WTC11 (cell line): ENCODE data around the gene TTLL9. TPM values are rescaled to one million over a fixed set of nuclear protein-coding genes. Genes with fewer than 3 reads are reported as not detected.
A peak's percentile ranks its signal among the peaks of the same experiment; 100 is the strongest.
"Not testable (repeated sequence)": the region's sequence is repeated elsewhere in the genome, so short reads cannot be mapped to it uniquely, and the experiment has no call there.

ENCODE experiments used
- ATAC-seq: fragments of 200-7000 bp; cut with Tn5 transposase; 2 replicates; pipeline ENCODE4 v1.10.0; 2021; ENCODE audit warnings: mild to moderate bottlenecking, moderate library complexity
- CTCF ChIA-PET: fragments of 300-600 bp; sonication (Branson Sonifier 250); formaldehyde crosslinking; loops from one replicate; lab custom pipeline; 2021; ENCODE audit warnings: antibody characterized with exemption; lab: Charles Lee
- POLR2A ChIA-PET: fragments of 350-600 bp; sonication (Branson Sonifier 250); formaldehyde crosslinking; loops from one replicate; lab custom pipeline; 2021; ENCODE audit warnings: antibody characterized with exemption; lab: Charles Lee
- DNase-seq: peaks from one replicate; pipeline ENCODE4 v3.0.0; 2021; ENCODE audit warnings: low spot score
- H3K27ac Mint-ChIP-seq: 2 replicates; pipeline ENCODE4 v1.8.0; 2021; ENCODE audit warnings: mixed read lengths
- H3K27me3 Mint-ChIP-seq: 2 replicates; pipeline ENCODE4 v1.8.0; 2021; ENCODE audit warnings: low read depth, mild to moderate bottlenecking, moderate library complexity, mixed read lengths
- H3K36me3 Mint-ChIP-seq: 2 replicates; pipeline ENCODE4 v1.8.0; 2021; ENCODE audit warnings: mixed read lengths
- H3K4me1 Mint-ChIP-seq: 2 replicates; pipeline ENCODE4 v1.8.0; 2022; ENCODE audit warnings: mixed read lengths
- H3K4me3 Mint-ChIP-seq: 2 replicates; pipeline ENCODE4 v1.8.0; 2021; ENCODE audit warnings: mild to moderate bottlenecking, moderate library complexity, mixed read lengths
- H3K9me3 Mint-ChIP-seq: 2 replicates; pipeline ENCODE4 v1.8.0; 2021; ENCODE audit warnings: mixed read lengths
- EMX1 ChIP-seq: fragments of 250-450 bp; sonication (Bioruptor Pico); IDR thresholded peaks from 2 replicates; pipeline ENCODE4 v1.8.0; 2021; ENCODE audit warnings: mild to moderate bottlenecking
- IRF2 ChIP-seq: sonication (generic); formaldehyde crosslinking; IDR thresholded peaks from 2 replicates; pipeline ENCODE4 v1.8.0; 2022; ENCODE audit warnings: low read depth, missing genetic modification reagents, borderline replicate concordance
- JUN ChIP-seq: sonication (generic); formaldehyde crosslinking; IDR thresholded peaks from 2 replicates; pipeline ENCODE4 v1.8.0; 2023; ENCODE audit warnings: mild to moderate bottlenecking, missing genetic modification reagents
- KAT7 ChIP-seq: sonication (generic); formaldehyde crosslinking; IDR thresholded peaks from 2 replicates; pipeline ENCODE4 v1.8.1; 2023; ENCODE audit warnings: missing genetic modification reagents, mild to moderate bottlenecking, borderline replicate concordance
- OVOL2 ChIP-seq: fragments of 250-450 bp; sonication (Bioruptor Pico); IDR thresholded peaks from 2 replicates; pipeline ENCODE4 v1.9.0; 2021; ENCODE audit warnings: mild to moderate bottlenecking, borderline replicate concordance
- RORB ChIP-seq: fragments of 250-450 bp; sonication (Bioruptor Pico); IDR thresholded peaks from 2 replicates; pipeline ENCODE4 v1.9.0; 2021; ENCODE audit warnings: mild to moderate bottlenecking
- TEAD4 ChIP-seq: sonication (generic); formaldehyde crosslinking; IDR thresholded peaks from 2 replicates; pipeline ENCODE4 v1.8.0; 2022; ENCODE audit warnings: mild to moderate bottlenecking, missing genetic modification reagents
- ZNF219 ChIP-seq: sonication (generic); formaldehyde crosslinking; IDR thresholded peaks from 2 replicates; pipeline ENCODE4 v1.8.0; 2023; ENCODE audit warnings: missing genetic modification reagents, mild to moderate bottlenecking, borderline replicate concordance
- ZNF232 ChIP-seq: sonication (generic); formaldehyde crosslinking; IDR thresholded peaks from 2 replicates; pipeline ENCODE4 v1.8.0; 2022; ENCODE audit warnings: mild to moderate bottlenecking, missing genetic modification reagents
- total RNA-seq: library from RNA; stranded (reverse); gene quantifications from 3 replicates; pipeline ENCODE4 v1.2.3, GENCODE V29; 2021
- TF ChIP-seq, protein P1 (sequence below): sonication (generic); formaldehyde crosslinking; IDR thresholded peaks from 2 replicates; pipeline ENCODE4 v1.8.1; 2023; ENCODE audit warnings: mild to moderate bottlenecking, moderate library complexity, missing genetic modification reagents
- TF ChIP-seq, protein P2 (sequence below): sonication (generic); formaldehyde crosslinking; IDR thresholded peaks from 2 replicates; pipeline ENCODE4 v1.8.0; 2022; ENCODE audit warnings: mild to moderate bottlenecking, missing genetic modification reagents
- TF ChIP-seq, protein P3 (sequence below): sonication (generic); formaldehyde crosslinking; IDR thresholded peaks from 2 replicates; pipeline ENCODE4 v1.8.1; 2023; ENCODE audit warnings: mild to moderate bottlenecking, missing genetic modification reagents, moderate library complexity
- TF ChIP-seq, protein P4 (sequence below): sonication (generic); formaldehyde crosslinking; IDR thresholded peaks from 2 replicates; pipeline ENCODE4 v1.8.1; 2023; ENCODE audit warnings: mild to moderate bottlenecking, missing genetic modification reagents
- TF ChIP-seq, protein P5 (sequence below): fragments of 250-450 bp; sonication (Bioruptor Pico); conservative IDR thresholded peaks from 2 replicates; pipeline ENCODE4 v1.9.0; 2021; ENCODE audit warnings: mild to moderate bottlenecking
- TF ChIP-seq, protein P6 (sequence below): sonication (generic); formaldehyde crosslinking; IDR thresholded peaks from 2 replicates; pipeline ENCODE4 v1.8.1; 2022; ENCODE audit warnings: low read depth, missing genetic modification reagents, borderline replicate concordance

The TTLL9 gene
- total RNA-seq, 1 experiment from 2014 or later, result not detected

DNA sequence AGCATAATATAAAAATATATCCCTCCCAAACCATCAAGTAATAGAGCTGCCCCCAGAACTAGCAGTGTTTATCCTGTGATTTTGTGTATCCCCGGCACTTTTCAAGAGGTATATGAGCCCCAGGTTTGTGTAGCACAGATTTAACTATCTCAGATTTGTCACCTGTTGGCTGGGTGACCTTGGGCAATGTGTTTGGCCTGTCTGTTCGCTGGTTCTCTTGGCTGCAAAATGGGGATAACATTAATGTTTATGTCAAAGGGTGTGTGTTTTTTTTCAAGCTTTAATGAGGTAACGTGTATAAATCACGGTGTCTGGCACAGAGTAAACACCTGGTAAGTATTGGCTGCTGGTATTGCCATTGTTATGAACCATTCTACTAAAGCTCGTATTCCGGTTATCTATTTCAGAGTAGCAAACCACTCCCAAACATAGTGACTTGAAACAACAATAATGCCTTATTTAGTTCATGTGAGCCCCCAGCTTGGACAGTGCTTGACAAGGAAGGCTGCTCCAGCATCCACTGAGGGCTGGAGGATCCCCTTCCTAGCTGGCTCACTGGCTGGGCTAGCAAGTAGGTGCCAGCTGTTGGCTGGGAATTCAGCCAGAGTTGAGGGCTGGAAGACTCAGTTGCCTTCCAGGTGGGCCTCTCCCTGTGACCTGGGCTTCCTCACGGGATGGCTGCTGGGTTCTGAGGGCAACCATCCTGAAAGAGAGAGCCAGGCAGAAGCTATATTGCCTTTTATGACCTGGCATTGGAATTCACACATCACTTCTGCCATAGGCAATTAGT is 45.3 kb downstream of the TTLL9 start:
- Mint-ChIP-seq H3K4me1 (peaks cover 55% of the 10 kb centered on the region), H3K27ac (no peak overlapping the region), H3K9me3 (peaks cover 11% of the 10 kb centered on the region), H3K36me3 (0 out of 2 replicates have a peak, but pooled peaks cover 3% of the 10 kb centered on the region), H3K27me3 (peaks cover 6% of the 10 kb centered on the region), H3K4me3 (no peak overlapping the region)
- ATAC-seq, result no peak
- DNase-seq, result no peak
- CTCF ChIA-PET, result interaction anchor here (0.8 to 1.5 kb wide), 2 partner anchors 20 to 63 kb away, joined by 3 to 4 read pairs; no protein-coding TSS in a partner anchor
- TF ChIP-seq, protein P1, sequence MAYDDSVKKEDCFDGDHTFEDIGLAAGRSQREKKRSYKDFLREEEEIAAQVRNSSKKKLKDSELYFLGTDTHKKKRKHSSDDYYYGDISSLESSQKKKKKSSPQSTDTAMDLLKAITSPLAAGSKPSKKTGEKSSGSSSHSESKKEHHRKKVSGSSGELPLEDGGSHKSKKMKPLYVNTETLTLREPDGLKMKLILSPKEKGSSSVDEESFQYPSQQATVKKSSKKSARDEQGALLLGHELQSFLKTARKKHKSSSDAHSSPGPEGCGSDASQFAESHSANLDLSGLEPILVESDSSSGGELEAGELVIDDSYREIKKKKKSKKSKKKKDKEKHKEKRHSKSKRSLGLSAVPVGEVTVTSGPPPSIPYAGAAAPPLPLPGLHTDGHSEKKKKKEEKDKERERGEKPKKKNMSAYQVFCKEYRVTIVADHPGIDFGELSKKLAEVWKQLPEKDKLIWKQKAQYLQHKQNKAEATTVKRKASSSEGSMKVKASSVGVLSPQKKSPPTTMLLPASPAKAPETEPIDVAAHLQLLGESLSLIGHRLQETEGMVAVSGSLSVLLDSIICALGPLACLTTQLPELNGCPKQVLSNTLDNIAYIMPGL (CRISPR knock-in tag), result no peak
- TF ChIP-seq ZNF219 (CRISPR knock-in tag), result no peak
- POLR2A ChIA-PET, result no interaction called here

DNA sequence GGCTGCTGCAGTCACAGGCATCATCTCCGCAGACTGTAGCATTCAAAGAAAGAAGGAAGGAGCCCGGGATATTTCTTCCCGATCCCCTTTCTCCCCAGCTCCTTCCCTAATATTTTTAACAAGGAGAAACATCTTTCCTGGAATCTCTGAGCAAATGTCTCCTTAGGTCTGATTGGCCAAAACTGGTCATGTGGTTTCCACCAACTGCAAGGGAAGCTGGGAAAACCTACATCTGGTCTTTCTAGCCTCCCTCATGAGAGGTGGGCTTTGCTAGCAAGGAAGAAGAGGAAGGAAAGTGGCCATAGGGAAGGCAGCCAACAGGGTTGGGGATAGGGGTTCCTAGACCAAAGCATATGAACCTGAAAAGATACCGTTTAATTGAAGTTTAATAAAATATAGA is 46.3 kb downstream of the TTLL9 start:
- POLR2A ChIA-PET, result no interaction called here
- H3K9me3 Mint-ChIP-seq, result peaks cover 11% of the 10 kb centered on the region
- TF ChIP-seq KAT7, result no peak
- TF ChIP-seq, protein P2, sequence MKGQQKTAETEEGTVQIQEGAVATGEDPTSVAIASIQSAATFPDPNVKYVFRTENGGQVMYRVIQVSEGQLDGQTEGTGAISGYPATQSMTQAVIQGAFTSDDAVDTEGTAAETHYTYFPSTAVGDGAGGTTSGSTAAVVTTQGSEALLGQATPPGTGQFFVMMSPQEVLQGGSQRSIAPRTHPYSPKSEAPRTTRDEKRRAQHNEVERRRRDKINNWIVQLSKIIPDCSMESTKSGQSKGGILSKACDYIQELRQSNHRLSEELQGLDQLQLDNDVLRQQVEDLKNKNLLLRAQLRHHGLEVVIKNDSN (CRISPR knock-in tag), result 0 out of 2 replicates have a peak, but pooled peaks have one; percentile 8
- ATAC-seq (no peak), DNase-seq (no peak)
- H3K36me3 Mint-ChIP-seq, result 0 out of 2 replicates have a peak, but pooled peaks cover 3% of the 10 kb centered on the region
- peaks cover 6% of the 10 kb centered on the region for H3K27me3 Mint-ChIP-seq
- H3K27ac Mint-ChIP-seq, result no peak overlapping the region
- H3K4me3 Mint-ChIP-seq, result no peak overlapping the region
- peaks cover 48% of the 10 kb centered on the region for H3K4me1 Mint-ChIP-seq
- CTCF ChIA-PET, result interaction anchor here (1.1 to 1.5 kb wide), 2 partner anchors 19 to 64 kb away, joined by 3 read pairs; no protein-coding TSS in a partner anchor

DNA sequence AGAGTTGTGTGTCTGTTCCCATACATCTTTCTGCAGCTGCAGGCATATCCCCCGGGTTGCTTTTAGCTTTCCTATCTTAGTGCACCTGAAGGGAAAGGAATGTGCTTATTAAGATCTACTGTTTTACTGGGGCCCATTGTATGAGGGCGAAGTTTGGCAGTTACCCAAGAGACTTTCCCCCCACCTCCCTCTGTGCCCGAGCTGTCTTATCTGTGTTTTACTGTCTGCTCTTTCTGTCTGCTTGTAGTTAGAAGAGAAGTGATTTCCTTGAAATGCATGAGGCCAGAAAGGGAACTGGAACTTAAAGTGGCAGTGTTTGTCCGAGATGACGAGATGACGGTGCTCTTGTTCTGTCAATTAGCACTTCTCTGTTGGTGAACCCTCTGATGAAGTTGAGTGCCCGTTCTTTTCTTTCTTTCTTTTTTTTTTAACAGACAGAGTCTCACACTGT is 47.6 kb downstream of the TTLL9 start:
- POLR2A ChIA-PET, H3K36me3 Mint-ChIP-seq, H3K27me3 Mint-ChIP-seq, ATAC-seq, DNase-seq, H3K27ac Mint-ChIP-seq, H3K4me3 Mint-ChIP-seq: not testable (repeated sequence)
- Mint-ChIP-seq H3K9me3 (peaks cover 11% of the 10 kb centered on the region), H3K4me1 (peaks cover 38% of the 10 kb centered on the region)
- CTCF ChIA-PET, result interaction anchor here (3.0 kb wide), 2 partner anchors 17 to 66 kb away, joined by 18 read pairs; no protein-coding TSS in a partner anchor

DNA sequence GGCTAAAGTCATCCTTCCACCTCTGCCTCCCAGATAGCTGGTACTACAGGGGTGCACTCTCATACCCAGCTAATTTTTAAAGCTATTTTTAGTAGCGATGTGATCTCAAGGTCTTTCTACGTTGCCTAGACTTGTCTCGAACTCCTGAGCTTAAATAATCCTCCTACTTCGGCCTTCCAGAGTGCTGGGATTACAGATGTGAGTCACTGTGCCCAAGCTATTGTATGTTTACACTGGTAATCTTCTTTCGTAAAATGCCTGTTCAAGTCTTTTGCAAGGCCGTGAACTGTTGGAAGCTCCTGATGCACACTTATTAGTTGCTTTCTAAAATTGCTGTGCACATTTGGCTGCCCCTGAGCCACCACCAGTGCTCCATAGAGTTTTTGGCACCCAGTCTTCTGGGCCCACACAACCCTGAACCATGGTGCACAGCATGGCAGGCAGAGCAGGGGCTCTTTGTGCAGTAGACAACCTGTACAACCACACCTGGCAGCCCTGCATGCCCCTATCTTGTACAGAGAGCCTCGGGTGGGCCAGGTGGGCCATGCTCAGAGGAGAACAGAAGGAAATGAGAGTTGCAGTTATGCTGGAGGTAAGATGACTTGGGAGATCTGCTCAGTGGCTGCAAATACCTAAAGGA is 48.2 kb downstream of the TTLL9 start:
- Mint-ChIP-seq H3K4me3 (no peak overlapping the region), H3K36me3 (0 out of 2 replicates have a peak, but pooled peaks cover 3% of the 10 kb centered on the region), H3K27me3 (peaks cover 6% of the 10 kb centered on the region), H3K27ac (no peak overlapping the region), H3K4me1 (peaks cover 32% of the 10 kb centered on the region), H3K9me3 (peaks cover 11% of the 10 kb centered on the region)
- no peak for ATAC-seq
- POLR2A ChIA-PET, result no interaction called here
- CTCF ChIA-PET, result interaction anchor here (1.2 to 3.0 kb wide), 5 partner anchors 17 to 284 kb away, joined by 3 to 20 read pairs (median 18); partner anchors contain the start of gene PDRG1
- no peak for DNase-seq
- TF ChIP-seq EMX1 (CRISPR knock-in tag), result no peak
- no peak for TF ChIP-seq TEAD4 (CRISPR knock-in tag)
- TF ChIP-seq, protein P3, sequence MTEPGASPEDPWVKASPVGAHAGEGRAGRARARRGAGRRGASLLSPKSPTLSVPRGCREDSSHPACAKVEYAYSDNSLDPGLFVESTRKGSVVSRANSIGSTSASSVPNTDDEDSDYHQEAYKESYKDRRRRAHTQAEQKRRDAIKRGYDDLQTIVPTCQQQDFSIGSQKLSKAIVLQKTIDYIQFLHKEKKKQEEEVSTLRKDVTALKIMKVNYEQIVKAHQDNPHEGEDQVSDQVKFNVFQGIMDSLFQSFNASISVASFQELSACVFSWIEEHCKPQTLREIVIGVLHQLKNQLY (CRISPR knock-in tag), result no peak
- TF ChIP-seq, protein P4, sequence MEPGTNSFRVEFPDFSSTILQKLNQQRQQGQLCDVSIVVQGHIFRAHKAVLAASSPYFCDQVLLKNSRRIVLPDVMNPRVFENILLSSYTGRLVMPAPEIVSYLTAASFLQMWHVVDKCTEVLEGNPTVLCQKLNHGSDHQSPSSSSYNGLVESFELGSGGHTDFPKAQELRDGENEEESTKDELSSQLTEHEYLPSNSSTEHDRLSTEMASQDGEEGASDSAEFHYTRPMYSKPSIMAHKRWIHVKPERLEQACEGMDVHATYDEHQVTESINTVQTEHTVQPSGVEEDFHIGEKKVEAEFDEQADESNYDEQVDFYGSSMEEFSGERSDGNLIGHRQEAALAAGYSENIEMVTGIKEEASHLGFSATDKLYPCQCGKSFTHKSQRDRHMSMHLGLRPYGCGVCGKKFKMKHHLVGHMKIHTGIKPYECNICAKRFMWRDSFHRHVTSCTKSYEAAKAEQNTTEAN (CRISPR knock-in tag), result no peak
- TF ChIP-seq, protein P5, sequence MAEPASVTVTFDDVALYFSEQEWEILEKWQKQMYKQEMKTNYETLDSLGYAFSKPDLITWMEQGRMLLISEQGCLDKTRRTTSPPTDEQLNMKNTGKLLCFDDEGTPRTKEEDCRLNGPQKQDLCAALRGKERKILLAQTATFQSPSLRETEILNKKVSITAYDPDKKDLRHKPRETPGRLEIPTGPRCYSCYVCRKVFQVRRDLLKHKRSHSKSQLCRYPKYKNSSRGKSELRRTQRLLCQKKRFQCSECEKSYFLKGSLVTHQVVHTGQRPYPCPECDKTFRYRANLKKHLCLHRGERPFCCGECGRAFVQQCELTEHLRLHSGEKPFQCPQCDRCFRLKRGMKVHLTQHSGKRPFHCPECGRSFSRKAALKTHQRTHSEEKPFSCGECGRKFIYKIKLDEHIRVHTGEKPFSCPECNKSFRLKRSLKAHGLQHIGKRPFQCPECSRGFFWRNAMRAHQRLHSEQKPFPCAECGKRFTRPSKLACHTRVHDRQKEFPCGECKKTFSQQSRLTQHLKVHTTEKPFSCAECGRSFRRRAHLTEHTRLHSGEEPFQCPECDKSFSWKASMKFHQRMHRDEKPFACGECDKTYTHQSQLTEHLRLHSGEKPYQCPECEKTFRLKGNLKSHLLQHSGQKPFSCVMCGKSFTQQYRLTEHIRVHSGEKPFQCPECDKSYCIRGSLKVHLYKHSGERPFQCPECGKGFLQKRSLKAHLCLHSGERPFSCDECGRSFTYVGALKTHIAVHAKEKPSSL (CRISPR knock-in tag), result no peak
- no peak for TF ChIP-seq JUN
- TF ChIP-seq ZNF232 (CRISPR knock-in tag), result no peak
- TF ChIP-seq IRF2 (CRISPR knock-in tag), result no peak
- TF ChIP-seq OVOL2 (CRISPR knock-in tag), result no peak
- TF ChIP-seq RORB (CRISPR knock-in tag), result no peak
- TF ChIP-seq, protein P6, sequence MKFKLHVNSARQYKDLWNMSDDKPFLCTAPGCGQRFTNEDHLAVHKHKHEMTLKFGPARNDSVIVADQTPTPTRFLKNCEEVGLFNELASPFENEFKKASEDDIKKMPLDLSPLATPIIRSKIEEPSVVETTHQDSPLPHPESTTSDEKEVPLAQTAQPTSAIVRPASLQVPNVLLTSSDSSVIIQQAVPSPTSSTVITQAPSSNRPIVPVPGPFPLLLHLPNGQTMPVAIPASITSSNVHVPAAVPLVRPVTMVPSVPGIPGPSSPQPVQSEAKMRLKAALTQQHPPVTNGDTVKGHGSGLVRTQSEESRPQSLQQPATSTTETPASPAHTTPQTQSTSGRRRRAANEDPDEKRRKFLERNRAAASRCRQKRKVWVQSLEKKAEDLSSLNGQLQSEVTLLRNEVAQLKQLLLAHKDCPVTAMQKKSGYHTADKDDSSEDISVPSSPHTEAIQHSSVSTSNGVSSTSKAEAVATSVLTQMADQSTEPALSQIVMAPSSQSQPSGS (CRISPR knock-in tag), result no peak
